PC-9 (cell line): ENCODE measurements around the gene ACVR1. TPM values are rescaled to one million over a fixed set of nuclear protein-coding genes. Genes with fewer than 3 reads are reported as not detected.
"Not testable (repeated sequence)": the region's sequence is repeated elsewhere in the genome, so short reads cannot be mapped to it uniquely, and the experiment has no call there.

Source experiments
- BruUV-seq: library from RNA; stranded (reverse); fragments of 400-500 nt; replicated peaks from 2 replicates; lab custom pipeline; 2021; lab: Mats Ljungman, UMichigan
- CTCF ChIA-PET: fragments of 300-600 bp; sonication (Branson Sonifier 250); formaldehyde crosslinking; loops from one replicate; lab custom pipeline; 2022; ENCODE audit warnings: antibody characterized with exemption; lab: Charles Lee
- POLR2A ChIA-PET: fragments of 300-600 bp; sonication (Branson Sonifier 250); formaldehyde crosslinking; loops from one replicate; lab custom pipeline; 2022; ENCODE audit warnings: antibody characterized with exemption; ENCODE audit not compliant: unreplicated experiment; lab: Charles Lee
- DNase-seq, 2 experiments: peaks; one replicate each; pipeline versions ENCODE4 v3.0.0 to v3.0.0-alpha.2; 2015 to 2022; ENCODE audit warnings: mixed read lengths in 1 of 2
- H2AFZ ChIP-seq: fragments of 200-600 bp; sonication (generic); 2 replicates; pipeline ENCODE4 v1.8.1; 2017; ENCODE audit warnings: antibody characterized with exemption
- H3F3A ChIP-seq: fragments of 200-600 bp; sonication (generic); 2 replicates; pipeline ENCODE4 v1.8.1; 2017; ENCODE audit warnings: antibody characterized with exemption, mild to moderate bottlenecking, low read depth; ENCODE audit not compliant: insufficient read depth
- H3K27ac ChIP-seq: fragments of 200-600 bp; sonication (generic); 2 replicates; pipeline ENCODE4 v1.6.1; 2016; ENCODE audit warnings: mixed run types
- H3K27me3 ChIP-seq: fragments of 200-600 bp; sonication (generic); 2 replicates; pipeline ENCODE4 v1.6.1; 2016; ENCODE audit warnings: low read depth, mixed run types; ENCODE audit not compliant: insufficient read depth
- H3K36me3 ChIP-seq: fragments of 200-600 bp; sonication (generic); 2 replicates; pipeline ENCODE4 v1.6.1; 2016; ENCODE audit warnings: low read depth, mixed run types
- H3K4me1 ChIP-seq: fragments of 200-600 bp; sonication (generic); replicated peaks from 2 replicates; pipeline ENCODE4 v1.6.1; 2016; ENCODE audit warnings: mixed run types; ENCODE audit not compliant: insufficient read depth
- H3K4me2 ChIP-seq: fragments of 200-600 bp; sonication (generic); 2 replicates; pipeline ENCODE4 v1.6.1; 2017; ENCODE audit warnings: mixed run types
- H3K4me3 ChIP-seq: fragments of 200-600 bp; sonication (generic); 2 replicates; pipeline ENCODE4 v1.6.1; 2016; ENCODE audit warnings: mixed run types
- H3K79me2 ChIP-seq: fragments of 200-600 bp; sonication (generic); 2 replicates; pipeline ENCODE4 v1.6.1; 2017; ENCODE audit warnings: low read depth, mixed run types
- H3K9me2 ChIP-seq: fragments of 200-600 bp; sonication (generic); 2 replicates; pipeline ENCODE4 v1.8.1; 2017; ENCODE audit warnings: mild to moderate bottlenecking; ENCODE audit not compliant: insufficient read depth
- H3K9me3 ChIP-seq: fragments of 200-600 bp; sonication (generic); 2 replicates; pipeline ENCODE4 v1.8.1; 2016; ENCODE audit warnings: low read depth; ENCODE audit not compliant: insufficient read depth
- H4K20me1 ChIP-seq: fragments of 200-600 bp; sonication (generic); 2 replicates; pipeline ENCODE4 v1.8.1; 2017; ENCODE audit not compliant: insufficient read depth
- CTCF ChIP-seq: fragments of 200-600 bp; sonication (generic); conservative IDR thresholded peaks from 2 replicates; pipeline ENCODE4 v1.6.1; 2017; ENCODE audit warnings: mixed run types, antibody characterized with exemption, mild to moderate bottlenecking, moderate library complexity
- EZH2 ChIP-seq: fragments of 200-600 bp; sonication (generic); IDR thresholded peaks from 2 replicates; pipeline ENCODE4 v1.8.0; 2017; ENCODE audit warnings: antibody characterized with exemption, low read depth
- intact Hi-C: fragments of 100-400 bp; cut with micrococcal nuclease; formaldehyde crosslinking; loops from one replicate; pipeline ENCODE4 v1.10.0; 2022; ENCODE audit not compliant: unreplicated experiment
- total RNA-seq: library from RNA; stranded (reverse); gene quantifications from 2 replicates; pipeline ENCODE4 v1.2.3, GENCODE V29; 2021

Gene ACVR1
- total RNA-seq, 1 experiment from 2014 or later: 8.9 TPM

DNA sequence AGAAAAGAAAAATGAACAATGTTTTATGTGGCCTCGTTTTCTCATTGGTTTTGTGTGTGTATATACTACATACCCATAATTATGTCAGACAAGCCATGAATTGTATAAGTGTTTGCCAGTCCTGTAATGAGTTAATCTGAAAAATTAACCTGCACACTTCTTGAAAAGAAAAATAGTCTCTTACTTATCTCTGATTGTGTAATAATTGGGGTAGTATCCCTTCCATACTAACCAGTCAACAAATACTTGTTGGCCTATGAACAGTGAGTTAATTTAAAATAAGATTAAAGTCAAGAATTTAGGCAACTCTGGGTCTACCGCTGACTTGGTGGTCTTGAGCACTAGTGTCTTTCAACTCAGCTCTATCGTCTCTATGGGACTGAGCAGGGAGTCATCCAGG is 48.8 kb downstream of the ACVR1 start:
- POLR2A ChIA-PET: no interaction called here
- peaks cover 34% of the 10 kb centered on the region for H3K4me1 ChIP-seq
- CTCF ChIA-PET: no interaction called here
- BruUV-seq: no TSS peak
- no peaks in the 10 kb centered on the region for H3K36me3 ChIP-seq
- no peak overlapping the region for H3K4me2 ChIP-seq
- H3K9me3 ChIP-seq: no peaks in the 10 kb centered on the region
- no peaks in the 10 kb centered on the region for H3K27me3 ChIP-seq
- peaks cover 10% of the 10 kb centered on the region for H3F3A ChIP-seq
- no peak overlapping the region for H2AFZ ChIP-seq
- no peak overlapping the region for H3K4me3 ChIP-seq
- TF ChIP-seq EZH2 (no peak), CTCF (no peak)
- DNase-seq: no peak
- intact Hi-C loops: no loop called here
- H4K20me1 ChIP-seq: no peaks in the 10 kb centered on the region
- peak overlapping the region; percentile 79; the same call in 1 of the 2 replicates for H3K27ac ChIP-seq
- no peaks in the 10 kb centered on the region for H3K9me2 ChIP-seq
- no peaks in the 10 kb centered on the region for H3K79me2 ChIP-seq

- intact Hi-C loops, H3K79me2 ChIP-seq: not testable (repeated sequence)
Measured at GRCh38 chr2:157826644-157827043, 49.5 kb downstream of the ACVR1 start.

DNA sequence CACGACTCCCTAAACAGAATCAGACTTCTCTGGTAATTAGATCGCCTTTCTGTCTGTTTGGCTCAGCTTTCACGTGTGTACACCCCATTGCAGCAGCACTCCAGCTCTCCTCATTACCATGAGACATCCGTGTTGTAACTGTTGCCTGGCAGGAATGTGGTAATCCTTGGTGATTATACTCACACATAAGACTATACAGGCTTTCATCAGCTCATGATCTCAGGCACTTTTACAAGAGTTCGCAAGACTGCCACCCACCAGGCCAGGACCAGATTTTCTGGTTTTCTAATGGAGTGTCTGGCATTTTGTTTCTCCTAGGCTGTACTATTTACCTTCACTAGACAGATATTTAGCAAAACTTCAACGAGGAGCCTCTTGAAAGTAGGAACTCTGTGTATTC is 50.2 kb downstream of the ACVR1 start:
- peak; percentile 18 to 92 for DNase-seq
- TF ChIP-seq EZH2: no peak
- no peak for TF ChIP-seq CTCF
- intact Hi-C loops: no loop called here
- POLR2A ChIA-PET: interaction anchor here (0.6 kb wide), 2 partner anchors 128 to 146 kb away, joined by 5 read pairs; no protein-coding TSS in a partner anchor
- Histone ChIP-seq H3K36me3 (no peaks in the 10 kb centered on the region), H3K79me2 (no peaks in the 10 kb centered on the region), H2AFZ (no peak overlapping the region), H3K4me3 (no peak overlapping the region), H3K4me1 (peaks cover 24% of the 10 kb centered on the region), H3K27ac (peak overlapping the region; percentile 79), H4K20me1 (no peaks in the 10 kb centered on the region), H3K9me3 (no peaks in the 10 kb centered on the region), H3F3A (peaks cover 8% of the 10 kb centered on the region), H3K9me2 (no peaks in the 10 kb centered on the region), H3K4me2 (peak overlapping the region; percentile 59), H3K27me3 (no peaks in the 10 kb centered on the region)
- BruUV-seq: no TSS peak
- CTCF ChIA-PET: no interaction called here

More at GRCh38 chr2:157826644-157827043, 49.5 kb downstream of the ACVR1 start:
- H2AFZ ChIP-seq, POLR2A ChIA-PET, BruUV-seq, H3K36me3 ChIP-seq, H3K9me3 ChIP-seq, H3F3A ChIP-seq, CTCF ChIA-PET, H4K20me1 ChIP-seq, H3K9me2 ChIP-seq, DNase-seq, H3K4me3 ChIP-seq, H3K27me3 ChIP-seq: not testable (repeated sequence)
- peak overlapping the region; percentile 79 for H3K27ac ChIP-seq
- peak overlapping the region; percentile 59; the same call in 1 of the 2 replicates for H3K4me2 ChIP-seq
- peaks cover 32% of the 10 kb centered on the region for H3K4me1 ChIP-seq

DNA sequence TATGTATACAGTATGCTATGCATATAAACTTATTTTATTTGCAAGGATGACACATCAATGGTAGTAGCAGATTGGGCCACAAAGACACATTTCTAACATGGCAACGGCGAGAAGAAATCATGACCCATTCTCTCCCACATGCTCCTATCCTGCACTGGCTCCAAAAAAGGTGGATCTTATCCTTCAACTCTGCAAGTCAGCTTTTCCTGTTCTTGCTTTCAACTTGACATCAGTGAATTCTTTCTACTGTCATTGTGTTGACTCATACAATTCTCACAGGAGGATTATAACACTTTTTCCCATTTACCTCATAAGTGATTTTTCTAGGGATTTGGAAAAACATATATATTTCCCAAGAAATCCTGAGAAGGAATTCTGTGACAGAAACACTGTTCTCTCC is 53.1 kb downstream of the ACVR1 start:
- DNase-seq: no peak
- ChIA-PET CTCF (no interaction called here), POLR2A (no interaction called here)
- Histone ChIP-seq H3K79me2 (no peaks in the 10 kb centered on the region), H3K4me3 (no peak overlapping the region), H3K9me2 (no peaks in the 10 kb centered on the region), H3K27me3 (no peaks in the 10 kb centered on the region), H3K4me1 (peaks cover 19% of the 10 kb centered on the region), H3K4me2 (no peak overlapping the region), H3K9me3 (no peaks in the 10 kb centered on the region), H4K20me1 (no peaks in the 10 kb centered on the region), H3K36me3 (no peaks in the 10 kb centered on the region), H2AFZ (no peak overlapping the region), H3F3A (peaks cover 4% of the 10 kb centered on the region), H3K27ac (no peak overlapping the region)
- no TSS peak for BruUV-seq
- intact Hi-C loops: no loop called here
- no peak for TF ChIP-seq EZH2
- no peak for TF ChIP-seq CTCF
